ENCODE results near the gene TEAD2. TPM values are rescaled to one million over a fixed set of nuclear protein-coding genes. Genes with fewer than 3 reads are reported as not detected.

TEAD2 gene
- total and polyA plus RNA-seq, 10 of the 15 experiments (the other 5 are each of a cell fraction or from before 2014, with no cell fraction given): 0.04 to 0.26 (median 0.11) TPM; not detected in 3

DNA sequence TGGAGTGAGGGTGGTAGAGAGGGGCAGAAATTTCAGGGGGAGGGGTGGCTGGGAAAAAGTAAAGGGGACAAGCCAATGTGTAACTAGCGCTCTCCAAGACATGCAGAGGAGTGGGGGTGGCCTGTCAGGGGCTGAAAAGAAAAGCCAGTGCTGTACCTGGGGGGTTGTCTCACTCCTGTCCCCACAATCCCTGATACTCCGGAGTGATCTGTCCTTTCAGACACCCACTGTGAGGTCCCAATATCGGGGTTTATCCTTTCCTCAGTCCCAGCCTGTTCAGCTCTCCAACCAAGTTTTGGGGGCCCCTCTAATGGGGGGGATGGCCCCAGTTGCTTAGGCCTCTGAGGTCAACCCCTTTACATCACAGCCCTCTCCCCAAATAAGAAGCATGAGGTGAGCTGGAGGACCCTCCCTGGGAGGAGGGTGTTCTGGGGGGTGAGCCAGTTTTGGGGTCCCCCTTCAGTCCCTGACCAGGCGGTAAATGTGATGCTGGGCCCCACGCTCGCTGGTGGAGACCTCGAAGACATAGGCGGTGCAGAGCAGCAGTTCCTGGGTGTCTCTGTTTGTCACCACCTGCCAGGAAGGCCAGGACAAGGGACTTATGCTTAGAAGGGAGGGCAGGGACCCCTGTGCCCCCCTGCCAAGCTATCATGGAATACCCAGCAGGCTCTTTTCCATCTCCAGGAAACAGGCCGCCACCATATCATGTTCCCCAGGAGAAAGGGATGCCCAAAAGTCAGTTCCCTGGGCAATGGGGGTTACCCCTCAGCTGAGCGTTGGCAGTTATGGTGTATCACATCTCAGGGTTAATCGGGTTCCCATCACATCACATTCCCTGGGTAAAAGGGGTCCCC lies 21.1 kb downstream of the TEAD2 start:
- H3K27me3 ChIP-seq (replicated peaks in 1 of 2; ENCODE audit: control insufficient read depth in 2 of 2, insufficient read depth in 2 of 2, low read length in 1 of 2): no peaks in the 10 kb centered on the region
- DNase-seq (ENCODE audit: low read depth, low spot score) (no peak), ATAC-seq (no peak), FAIRE-seq (no peak)
- ChIA-PET RAD21 (ENCODE audit: unreplicated experiment) (interaction anchor here (0.7 to 2.8 kb wide), 9 partner anchors 10 to 128 kb away, joined by 3 to 15 read pairs (median 5); no protein-coding TSS in a partner anchor), SMC1A (ENCODE audit: uncharacterized antibody, unreplicated experiment) (interaction anchor here (0.8 to 3.2 kb wide), 6 partner anchors 9 to 133 kb away, joined by 3 to 13 read pairs (median 4); no protein-coding TSS in a partner anchor), CTCF (interaction anchor here (1.0 to 3.0 kb wide), 6 partner anchors 10 to 133 kb away, joined by 4 to 17 read pairs (median 6); partner anchors contain the start of gene FLT3LG), POLR2A (interaction anchor here (0.6 to 3.0 kb wide), 8 partner anchors 7 to 111 kb away, joined by 3 to 44 read pairs (median 6); partner anchors contain the start of gene PIH1D1)
- no peaks in the 10 kb centered on the region for H4K20me1 ChIP-seq (ENCODE audit: control insufficient read depth, insufficient read depth)
- peaks cover 24% of the 10 kb centered on the region for H3K79me2 ChIP-seq (ENCODE audit: control insufficient read depth, insufficient read depth, low read length)
- no peak overlapping the region for H2AFZ ChIP-seq (ENCODE audit: control insufficient read depth, low read depth, low read length)
- H3K4me3 ChIP-seq: no peak overlapping the region
- TF ChIP-seq, protein P1, sequence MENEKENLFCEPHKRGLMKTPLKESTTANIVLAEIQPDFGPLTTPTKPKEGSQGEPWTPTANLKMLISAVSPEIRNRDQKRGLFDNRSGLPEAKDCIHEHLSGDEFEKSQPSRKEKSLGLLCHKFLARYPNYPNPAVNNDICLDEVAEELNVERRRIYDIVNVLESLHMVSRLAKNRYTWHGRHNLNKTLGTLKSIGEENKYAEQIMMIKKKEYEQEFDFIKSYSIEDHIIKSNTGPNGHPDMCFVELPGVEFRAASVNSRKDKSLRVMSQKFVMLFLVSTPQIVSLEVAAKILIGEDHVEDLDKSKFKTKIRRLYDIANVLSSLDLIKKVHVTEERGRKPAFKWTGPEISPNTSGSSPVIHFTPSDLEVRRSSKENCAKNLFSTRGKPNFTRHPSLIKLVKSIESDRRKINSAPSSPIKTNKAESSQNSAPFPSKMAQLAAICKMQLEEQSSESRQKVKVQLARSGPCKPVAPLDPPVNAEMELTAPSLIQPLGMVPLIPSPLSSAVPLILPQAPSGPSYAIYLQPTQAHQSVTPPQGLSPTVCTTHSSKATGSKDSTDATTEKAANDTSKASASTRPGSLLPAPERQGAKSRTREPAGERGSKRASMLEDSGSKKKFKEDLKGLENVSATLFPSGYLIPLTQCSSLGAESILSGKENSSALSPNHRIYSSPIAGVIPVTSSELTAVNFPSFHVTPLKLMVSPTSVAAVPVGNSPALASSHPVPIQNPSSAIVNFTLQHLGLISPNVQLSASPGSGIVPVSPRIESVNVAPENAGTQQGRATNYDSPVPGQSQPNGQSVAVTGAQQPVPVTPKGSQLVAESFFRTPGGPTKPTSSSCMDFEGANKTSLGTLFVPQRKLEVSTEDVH (IDR thresholded peaks at IDR 0.05; ENCODE audit: low read depth, partially characterized antibody): no peak
- TF ChIP-seq ZBTB40 (IDR thresholded peaks at IDR 0.05; ENCODE audit: borderline replicate concordance) (0 out of 2 replicates have a peak, but pooled peaks have one; percentile 12), PML (IDR thresholded peaks at IDR 0.05; ENCODE audit: low read length) (peak; percentile 15; the same call in 1 of the 2 replicates), NFXL1 (IDR thresholded peaks at IDR 0.05; ENCODE audit: borderline replicate concordance) (no peak)
- intact Hi-C loops (cut with micrococcal nuclease; ENCODE audit: unreplicated experiment) (loop anchor here (1.0 kb wide), 1 partner anchor 102 kb away; no protein-coding TSS in a partner anchor), in situ Hi-C loops (cut with MboI) (no loop called here)
- no peak overlapping the region for H3K9ac ChIP-seq (ENCODE audit: control insufficient read depth, insufficient read depth, low read length)
- no peak overlapping the region for H3K4me2 ChIP-seq (ENCODE audit: control insufficient read depth, insufficient read depth)
- no peak overlapping the region for H3K27ac ChIP-seq (ENCODE audit: control insufficient read depth, insufficient read depth)
- peaks cover 27% of the 10 kb centered on the region for H3K4me1 ChIP-seq (ENCODE audit: control insufficient read depth, insufficient read depth, low read length)
- H3K36me3 ChIP-seq (ENCODE audit: control insufficient read depth in 2 of 2, insufficient read depth in 2 of 2, low read length in 1 of 2): peaks cover 0 to 3% of the 10 kb centered on the region in 2 experiments; a peak in 1 of 4 replicates
- no peaks in the 10 kb centered on the region for H3K9me3 ChIP-seq (replicated peaks; ENCODE audit: control insufficient read depth, insufficient read depth, low read length)
- WGBS (ENCODE audit: insufficient coverage, insufficient replicate concordance, low lambda C conversion rate, missing lambda C conversion rate): 91% methylated on average over 11 of the region's 11 CpGs
- no TSS peak for BruUV-seq (replicated peaks)
